ENCODE measurements around the gene BET1L.
"Not testable (repeated sequence)": the region's sequence is repeated elsewhere in the genome, so short reads cannot be mapped to it uniquely, and the experiment has no call there.

Gene BET1L

DNA sequence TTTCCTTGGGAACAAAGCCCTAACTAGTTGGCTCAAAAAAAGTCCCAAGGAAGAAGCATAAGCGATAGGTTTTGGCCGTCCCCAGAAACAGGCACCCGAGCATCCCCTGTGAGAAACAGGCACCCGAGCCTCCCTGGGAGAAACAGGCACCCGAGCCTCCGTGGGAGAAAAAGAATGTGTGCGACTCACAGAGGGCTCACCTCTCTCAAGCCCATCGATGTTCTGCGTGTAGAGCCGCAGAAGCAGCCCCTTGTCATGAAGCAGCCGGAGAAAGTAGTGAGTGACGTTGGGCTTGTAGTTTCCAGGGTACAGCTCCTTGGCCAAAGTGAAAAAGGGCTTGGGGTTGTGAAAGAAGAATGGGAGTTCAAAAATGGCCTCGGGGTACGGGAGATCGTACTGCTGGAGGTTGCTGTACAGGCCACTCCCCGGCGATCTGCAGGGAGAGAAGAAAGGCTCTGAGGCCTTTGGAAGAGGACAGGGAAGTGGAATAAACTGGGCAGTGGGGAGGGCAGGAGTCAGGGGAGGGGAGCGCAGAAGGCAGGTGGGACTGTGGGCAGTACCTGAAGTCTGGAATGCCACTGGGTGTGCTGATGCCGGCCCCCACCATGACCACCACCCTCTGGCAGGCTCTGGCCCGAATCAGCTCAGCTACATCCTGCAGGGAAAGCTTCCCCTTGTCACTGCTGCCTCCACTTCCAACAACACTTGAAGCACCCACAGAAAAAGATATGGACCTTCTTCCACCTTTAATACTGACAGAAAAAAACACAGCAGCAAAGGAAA is 25.8 kb upstream of the BET1L start:
- H3K4me3 ChIP-seq (ENCODE audit: low read length): no peak overlapping the region
- no peak for DNase-seq (ENCODE audit: low read depth, low spot score)

DNA sequence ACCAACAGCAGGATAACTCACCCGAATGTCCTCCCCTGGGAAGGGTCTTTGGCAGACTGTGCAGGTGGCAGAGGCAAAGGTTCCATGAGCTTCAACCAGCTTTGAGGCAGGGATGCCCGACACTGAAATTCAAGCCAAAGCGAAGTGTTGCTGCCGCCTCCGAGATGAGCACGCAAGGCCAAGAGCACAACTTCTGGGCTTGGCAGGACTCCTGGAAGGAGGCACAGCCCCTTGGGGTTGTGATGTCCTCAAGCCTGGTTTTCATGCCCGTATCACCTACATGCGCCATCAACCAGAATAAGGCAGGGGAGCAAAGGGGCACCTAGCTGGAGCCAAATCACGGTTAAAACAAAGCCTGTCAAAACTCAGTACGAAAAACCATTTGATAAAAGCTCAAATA is 23.2 kb upstream of the BET1L start:
- DNase-seq (ENCODE audit: low read depth, low spot score): no peak
- no peak overlapping the region for H3K4me3 ChIP-seq (ENCODE audit: low read length)

DNA sequence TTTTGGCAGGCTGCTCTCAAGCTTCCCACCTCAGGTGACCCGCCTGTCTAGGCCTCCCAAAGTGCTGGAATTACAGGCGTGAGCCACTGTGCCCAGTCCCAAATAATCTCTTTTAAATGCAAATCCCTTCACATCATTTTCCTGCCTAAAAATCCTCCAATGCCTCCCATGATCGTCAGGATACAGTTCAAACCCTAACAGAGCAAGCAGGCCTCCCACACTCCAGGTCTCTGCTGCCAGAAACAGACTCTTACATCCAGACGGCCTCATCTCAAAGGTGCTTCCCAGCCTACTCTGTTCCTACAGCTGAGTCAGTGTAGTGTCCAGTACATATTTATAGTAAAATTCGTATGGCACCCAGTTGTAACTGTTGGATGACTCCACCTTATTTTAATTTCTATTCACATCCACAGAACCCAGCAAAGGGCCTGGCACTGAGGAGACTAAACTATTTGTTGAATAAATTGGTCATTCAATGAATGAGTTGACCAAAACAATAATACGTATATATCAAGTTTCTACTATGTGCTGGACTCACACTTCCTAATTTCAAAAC is 20.7 kb upstream of the BET1L start:
- no peak overlapping the region for H3K4me3 ChIP-seq (ENCODE audit: low read length)
- DNase-seq (ENCODE audit: low read depth, low spot score): no peak

DNA sequence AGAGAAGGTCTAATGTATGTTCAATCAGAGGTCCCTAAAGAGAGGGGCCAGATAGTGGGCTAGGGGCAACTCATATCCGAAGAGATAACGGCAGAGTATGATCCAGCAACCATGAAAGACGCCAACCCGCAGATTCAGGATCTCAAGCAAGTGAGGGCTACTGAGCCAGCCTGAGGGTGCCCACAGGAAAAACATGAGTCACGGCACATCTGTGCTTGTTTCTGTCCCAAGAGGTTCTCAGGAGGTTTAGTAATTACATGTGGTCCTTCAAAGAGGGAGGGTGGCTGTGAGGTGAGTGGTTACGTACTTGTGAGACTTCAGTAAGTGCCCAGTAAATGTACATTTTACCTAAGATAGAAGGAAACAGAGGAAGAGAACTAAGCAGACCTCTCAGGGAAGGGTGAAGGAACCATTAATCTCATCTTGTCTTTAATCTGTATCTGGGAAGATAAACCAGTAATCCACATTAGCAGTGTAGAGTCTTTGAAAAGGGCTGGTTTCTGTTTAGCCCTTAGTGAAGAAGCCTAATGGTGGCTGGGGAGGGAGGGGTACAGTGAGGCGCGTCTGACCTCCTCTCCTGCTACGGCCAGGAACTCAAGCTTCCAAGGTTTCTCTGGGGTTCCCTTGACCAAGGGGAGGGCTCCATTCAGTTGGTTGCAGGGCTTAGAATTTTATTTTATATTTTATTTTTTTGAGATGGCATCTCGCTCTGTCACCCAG is 18.7 kb upstream of the BET1L start:
- DNase-seq (ENCODE audit: low read depth, low spot score): no peak
- no peak overlapping the region for H3K4me3 ChIP-seq (ENCODE audit: low read length)

DNA sequence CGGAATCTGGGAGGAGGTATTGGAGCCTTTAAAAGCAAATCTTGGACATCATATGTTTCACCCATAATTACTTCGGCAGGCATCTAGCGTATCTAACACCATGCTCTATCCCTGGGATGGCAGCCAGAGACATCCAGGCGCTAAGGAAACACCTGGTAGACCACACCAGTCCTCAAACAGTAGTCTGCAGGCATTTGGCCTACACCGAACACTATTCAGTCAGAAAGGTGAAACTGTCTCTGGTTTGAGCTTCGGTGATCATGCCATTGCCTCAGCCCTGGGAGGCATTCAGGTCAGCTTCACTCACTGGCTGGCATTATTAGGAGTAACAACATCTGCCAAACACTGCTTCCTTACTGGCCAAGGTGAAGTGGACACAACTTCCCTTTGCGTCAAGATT is 17.2 kb upstream of the BET1L start:
- DNase-seq (ENCODE audit: low read depth, low spot score): no peak
- no peak overlapping the region for H3K4me3 ChIP-seq (ENCODE audit: low read length)

DNA sequence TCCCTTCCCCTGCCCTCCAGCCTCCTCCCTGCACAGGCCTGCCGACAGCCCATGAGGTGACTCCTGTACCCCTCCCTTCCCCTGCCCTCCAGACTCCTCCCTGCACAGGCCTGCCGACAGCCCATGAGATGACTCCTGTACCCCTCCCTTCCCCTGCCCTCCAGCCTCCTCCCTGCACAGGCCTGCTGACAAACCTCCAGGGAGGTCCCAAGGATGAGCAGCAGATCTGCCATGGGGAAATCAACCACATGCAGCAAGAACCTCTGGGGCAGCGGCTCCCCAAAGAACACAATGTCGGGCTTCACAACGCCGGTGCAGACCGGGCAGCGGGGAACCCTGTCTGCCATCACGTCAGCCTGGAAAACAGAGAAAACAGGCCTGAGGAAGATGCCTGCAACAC is 16.7 kb upstream of the BET1L start:
- no peak overlapping the region for H3K4me3 ChIP-seq (ENCODE audit: low read length)
- no peak for DNase-seq (ENCODE audit: low read depth, low spot score)

DNA sequence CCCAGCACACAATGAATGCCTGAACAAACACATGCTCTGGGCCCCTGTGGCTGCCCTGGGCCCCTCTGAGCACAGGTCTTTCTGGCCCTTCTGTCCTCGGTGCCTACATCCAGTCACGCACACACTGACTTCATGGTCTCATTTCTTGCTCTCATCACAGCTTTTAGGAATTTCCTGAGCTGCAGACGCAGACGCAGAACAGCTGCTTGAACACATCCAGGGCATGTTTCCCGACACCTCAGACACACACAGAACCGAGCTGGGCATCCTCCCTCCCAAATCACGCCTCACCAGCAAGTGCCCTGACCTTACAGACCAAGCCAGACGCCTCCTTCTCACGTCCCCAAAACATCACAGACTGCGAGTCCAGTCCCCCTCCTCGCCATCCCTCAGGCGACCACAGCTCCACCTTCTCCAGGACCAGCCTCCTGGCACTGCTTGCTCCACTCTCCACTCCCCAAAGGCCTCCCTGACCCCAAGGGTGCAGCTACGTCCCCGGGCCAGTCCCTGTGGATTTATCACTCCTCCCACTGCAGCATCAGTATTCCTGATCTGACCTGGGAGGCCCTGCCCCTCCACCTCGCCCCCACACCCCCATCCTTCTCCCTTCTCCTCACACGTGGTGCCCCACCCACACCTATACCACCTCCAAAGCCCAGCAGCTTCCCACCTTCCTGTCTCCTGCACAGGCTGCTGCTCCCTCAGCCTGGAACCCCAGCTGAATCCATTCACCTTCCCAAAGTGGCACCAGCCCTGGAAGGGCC is 16.0 kb upstream of the BET1L start:
- no peak overlapping the region for H3K4me3 ChIP-seq (ENCODE audit: low read length)
- no peak for DNase-seq (ENCODE audit: low read depth, low spot score)

DNA sequence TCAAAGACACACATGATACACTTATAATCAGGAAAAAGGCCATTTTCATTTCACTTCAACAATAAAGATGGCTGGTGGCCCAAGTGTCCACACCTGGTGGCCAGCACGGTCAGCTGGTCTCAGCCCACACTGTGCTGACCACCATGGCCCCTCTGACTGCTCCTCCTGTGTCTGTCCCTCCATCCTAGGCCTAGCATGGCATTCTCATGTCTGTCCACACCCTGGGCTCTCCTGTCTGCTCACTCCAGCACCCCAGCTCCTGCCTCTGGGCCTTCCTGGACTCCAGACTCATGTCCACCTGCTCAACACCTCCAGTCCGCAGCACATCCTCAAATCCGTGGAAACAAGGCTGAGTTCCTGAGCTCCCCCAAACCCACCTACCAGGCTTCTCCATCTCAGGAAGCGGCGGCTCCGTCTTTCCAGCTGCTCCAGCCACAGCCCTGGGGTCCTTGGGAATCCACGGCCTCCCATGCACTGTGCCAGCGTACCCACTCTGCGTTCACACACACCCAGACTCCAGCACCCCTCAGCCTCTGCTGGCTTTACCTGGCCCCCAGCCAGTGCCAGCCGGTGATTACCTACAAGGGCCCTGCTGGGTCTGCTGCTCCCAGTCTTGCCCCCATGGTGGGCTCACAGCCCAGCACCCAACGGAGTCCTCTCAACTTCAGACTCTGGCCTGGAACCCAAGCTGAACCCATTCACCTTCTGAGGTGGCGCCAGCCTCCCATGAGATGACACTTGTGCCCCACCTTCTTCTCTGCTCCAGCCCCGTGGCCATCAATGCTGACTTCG is 15.0 kb upstream of the BET1L start:
- DNase-seq (ENCODE audit: low read depth, low spot score): no peak
- no peak overlapping the region for H3K4me3 ChIP-seq (ENCODE audit: low read length)

DNA sequence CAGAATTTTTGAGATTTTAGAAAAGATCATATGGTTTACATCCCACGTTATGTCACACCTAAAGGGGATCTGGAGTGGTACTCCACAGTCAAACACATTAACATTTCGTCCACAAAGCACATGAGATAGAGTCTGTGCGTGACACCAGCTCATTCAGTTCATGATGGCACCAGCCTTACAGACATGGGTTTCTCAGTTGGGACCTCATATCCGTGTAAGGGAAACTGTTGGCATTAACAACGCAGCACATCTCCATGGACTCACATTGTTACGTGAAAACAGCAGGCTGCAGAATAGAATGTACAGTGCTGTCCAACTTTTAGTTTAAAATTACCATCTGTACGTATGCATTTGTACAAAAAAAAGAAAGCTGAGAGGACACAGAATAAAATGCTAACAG is 14.3 kb upstream of the BET1L start:
- no peak for DNase-seq (ENCODE audit: low read depth, low spot score)
- no peak overlapping the region for H3K4me3 ChIP-seq (ENCODE audit: low read length)

DNA sequence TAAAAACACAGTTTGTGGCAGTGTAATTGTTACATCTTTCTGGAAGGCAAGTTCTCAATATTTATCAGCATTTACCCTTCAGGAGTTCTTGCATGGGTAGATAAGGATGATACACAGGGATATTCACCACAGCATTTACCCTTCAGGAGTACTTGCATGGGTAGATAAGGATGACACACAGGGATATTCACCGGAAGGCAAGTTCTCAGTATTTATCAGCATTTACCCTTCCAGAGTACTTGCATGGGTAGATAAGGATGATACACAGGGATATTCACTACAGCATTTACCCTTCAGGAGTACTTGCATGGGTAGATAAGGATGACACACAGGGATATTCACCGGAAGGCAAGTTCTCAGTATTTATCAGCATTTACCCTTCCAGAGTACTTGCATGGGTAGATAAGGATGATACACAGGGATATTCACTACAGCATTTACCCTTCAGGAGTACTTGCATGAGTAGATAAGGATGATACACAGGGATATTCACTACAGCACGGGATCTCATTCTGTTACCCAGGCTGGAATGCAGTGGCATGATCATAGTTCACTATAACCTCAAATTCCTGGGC is 13.5 kb upstream of the BET1L start:
- DNase-seq (ENCODE audit: low read depth, low spot score): not testable (repeated sequence)

DNA sequence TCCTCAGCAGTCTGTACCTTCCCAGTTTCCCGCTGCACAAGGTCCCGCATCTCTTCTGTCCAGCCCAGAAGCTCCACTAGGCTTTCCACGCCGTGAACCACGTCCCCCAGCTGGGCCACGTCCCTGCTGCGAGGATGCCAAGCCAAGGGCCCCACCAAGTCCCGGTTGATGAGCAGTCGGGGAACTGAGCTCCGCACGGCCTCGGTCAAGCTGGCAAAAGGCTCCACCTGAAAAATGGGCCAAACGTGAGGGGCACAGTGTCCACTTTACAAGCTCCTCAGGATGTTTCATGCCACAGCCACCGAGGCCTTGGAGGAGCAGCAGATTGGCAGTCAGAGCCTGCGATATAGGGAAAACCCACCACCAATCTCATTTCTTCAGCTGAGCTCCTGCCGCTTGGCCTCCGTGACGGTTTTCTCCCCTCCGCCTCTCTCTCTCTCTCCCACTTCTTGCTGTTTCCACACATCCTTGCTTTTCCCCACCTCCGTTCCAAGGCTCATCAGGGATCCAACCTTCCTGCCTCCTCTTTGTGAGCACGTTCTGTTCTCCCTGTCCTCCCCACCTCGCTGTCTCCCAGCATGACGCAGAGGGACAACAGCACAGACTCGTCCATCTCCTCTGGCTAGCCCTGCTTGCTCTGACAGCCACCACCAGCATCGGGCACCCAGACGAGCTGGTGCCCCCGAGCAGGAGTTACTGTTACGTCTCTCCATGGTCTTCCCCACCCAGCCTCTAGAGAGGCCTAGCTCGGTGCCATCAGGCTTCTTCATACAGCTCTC is 11.8 kb upstream of the BET1L start:
- no peak overlapping the region for H3K4me3 ChIP-seq (ENCODE audit: low read length)
- DNase-seq (ENCODE audit: low read depth, low spot score): no peak

More for the DNA sequence above, 13.5 kb upstream of the BET1L start:
- H3K4me3 ChIP-seq (ENCODE audit: low read length): not testable (repeated sequence)

DNA sequence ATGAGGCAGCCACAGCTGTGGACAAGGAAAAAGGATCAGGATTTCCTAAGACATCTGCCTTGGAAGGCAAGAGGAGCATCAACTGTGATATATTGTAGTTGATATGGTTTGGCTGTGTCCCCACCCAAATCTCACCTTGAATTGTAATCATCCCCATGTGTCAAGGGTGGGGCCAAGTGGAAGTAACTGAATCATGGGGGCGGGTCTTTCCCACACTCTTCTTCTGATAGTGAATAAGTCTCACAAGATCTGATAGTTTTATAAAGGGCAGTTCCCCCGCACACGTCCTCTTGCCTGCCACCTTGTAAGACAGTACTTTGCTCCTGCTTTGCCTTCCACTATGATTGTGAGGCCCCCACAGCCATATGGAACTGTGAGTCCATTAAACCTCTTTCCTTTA is 10.5 kb upstream of the BET1L start:
- no peak overlapping the region for H3K4me3 ChIP-seq (ENCODE audit: low read length)
- DNase-seq (ENCODE audit: low read depth, low spot score): no peak

DNA sequence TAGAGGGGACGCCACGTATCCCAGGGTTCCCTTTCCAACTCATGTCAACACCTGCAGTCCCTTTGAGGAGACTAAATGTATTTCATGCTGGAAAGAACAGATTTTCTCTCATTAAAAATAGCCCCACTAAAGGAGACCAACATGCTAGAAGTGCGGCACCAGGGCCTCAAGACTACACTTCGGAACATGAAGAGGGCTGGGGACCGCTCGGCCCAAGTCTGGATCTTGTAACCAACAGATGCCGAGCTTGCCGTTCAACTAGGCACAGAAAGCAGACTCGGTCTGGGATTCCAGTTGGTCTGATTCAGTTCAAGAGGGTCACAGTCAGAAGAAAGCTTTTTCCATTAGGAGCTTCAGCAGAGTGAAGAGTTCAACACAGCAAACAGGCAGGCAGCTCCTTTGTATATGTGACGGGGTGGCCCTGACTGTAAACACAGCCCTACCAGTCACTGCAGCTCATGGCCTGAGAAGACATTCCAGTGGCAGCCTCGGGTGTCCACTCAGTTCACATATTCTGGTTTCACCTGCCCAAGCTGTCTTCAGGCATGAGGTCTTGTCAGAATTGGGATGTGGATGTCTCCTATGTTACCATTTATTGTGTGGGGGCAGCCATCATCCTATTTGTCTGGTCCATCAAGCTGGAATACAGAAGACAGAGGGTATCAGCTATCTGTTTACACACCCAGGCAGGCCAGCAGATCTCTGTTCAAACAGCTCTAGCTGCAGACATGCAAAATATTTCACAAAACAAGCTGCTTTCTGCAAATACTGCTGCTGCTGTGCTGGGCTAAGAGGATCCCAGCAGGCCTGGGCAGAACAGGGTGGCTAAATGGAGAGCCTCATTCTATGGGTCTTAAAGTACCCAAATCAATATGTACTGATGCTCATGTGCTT is 9.1 kb upstream of the BET1L start:
- no peak overlapping the region for H3K4me3 ChIP-seq (ENCODE audit: low read length)
- no peak for DNase-seq (ENCODE audit: low read depth, low spot score)

DNA sequence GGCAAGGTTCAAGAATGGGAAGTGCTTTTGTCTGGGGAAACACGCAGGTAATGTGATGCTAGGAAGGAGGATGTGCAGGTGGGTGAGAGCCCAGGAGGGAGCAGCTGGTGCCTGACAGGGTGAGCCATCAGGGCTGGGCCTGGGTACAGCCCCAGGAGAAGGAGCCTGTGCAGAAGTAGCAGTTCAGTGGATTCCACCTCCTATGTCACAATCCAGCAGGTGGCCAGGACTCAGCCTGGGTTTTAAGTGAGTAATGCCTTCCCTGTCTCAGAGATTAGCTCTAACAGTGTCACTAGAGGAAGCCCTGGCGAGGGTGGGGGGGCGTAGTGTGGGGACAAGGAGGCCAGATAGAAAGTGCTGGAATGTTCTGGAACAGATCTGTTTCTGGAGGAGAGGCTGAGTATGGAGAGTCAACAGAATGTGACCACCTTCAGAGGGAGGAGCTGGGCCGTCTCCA is 8.4 kb upstream of the BET1L start:
- no peak for DNase-seq (ENCODE audit: low read depth, low spot score)
- H3K4me3 ChIP-seq (ENCODE audit: low read length): no peak overlapping the region

DNA sequence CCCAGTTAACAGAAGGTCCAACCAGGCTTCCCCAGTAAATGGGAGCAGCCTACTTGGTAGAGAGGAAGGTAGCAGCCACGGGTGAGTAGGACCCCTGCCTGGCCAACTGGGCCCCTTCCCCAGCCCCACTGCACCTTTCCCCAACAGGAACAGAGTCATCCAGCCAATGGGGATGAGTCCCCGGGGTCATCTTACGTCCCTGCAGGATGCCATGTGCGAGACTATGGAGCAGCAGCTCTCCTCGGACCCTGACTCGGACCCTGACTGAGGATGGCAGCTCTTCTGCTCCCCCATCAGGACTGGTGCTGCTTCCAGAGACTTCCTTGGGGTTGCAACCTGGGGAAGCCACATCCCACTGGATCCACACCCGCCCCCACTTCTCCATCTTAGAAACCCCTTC is 6.9 kb upstream of the BET1L start:
- no peak overlapping the region for H3K4me3 ChIP-seq (ENCODE audit: low read length)
- no peak for DNase-seq (ENCODE audit: low read depth, low spot score)

DNA sequence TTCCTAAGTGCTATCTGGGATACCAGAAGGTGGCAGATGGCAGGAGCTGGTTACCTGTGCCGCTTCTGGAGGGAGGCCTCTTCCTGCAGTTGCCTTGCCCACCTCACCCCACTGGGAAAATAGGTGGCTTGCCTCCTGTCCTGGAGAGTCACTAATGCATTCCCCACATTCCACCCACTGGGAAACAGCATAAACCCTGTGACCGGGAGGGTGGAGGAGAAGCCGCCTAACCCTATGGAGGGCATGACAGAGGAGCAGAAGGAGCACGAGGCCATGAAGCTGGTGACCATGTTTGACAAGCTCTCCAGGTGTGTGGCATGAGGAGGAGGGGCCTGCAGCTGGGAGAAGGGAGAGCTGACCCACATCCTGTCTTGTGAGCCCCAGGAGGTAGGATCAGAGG is 5.9 kb upstream of the BET1L start:
- H3K4me3 ChIP-seq (ENCODE audit: low read length): no peak overlapping the region
- peak; percentile 57 for DNase-seq (ENCODE audit: low read depth, low spot score)
